ENCODE data around the gene GRK2. TPM values are rescaled to one million over a fixed set of nuclear protein-coding genes. Genes with fewer than 3 reads are reported as not detected.

The GRK2 gene
- total RNA-seq, 1 experiment from 2014 or later: 92.6 TPM

- DNase-seq (ENCODE audit: low spot score): no peak
- Histone ChIP-seq H3K4me3 (ENCODE audit: low read depth, low read length, poor library complexity, severe bottlenecking) (no peak overlapping the region), H3K9me3 (ENCODE audit: low read depth, low read length, poor library complexity, severe bottlenecking) (no peaks in the 10 kb centered on the region), H3K4me1 (ENCODE audit: insufficient read depth, low read length, poor library complexity, severe bottlenecking) (peaks cover 18% of the 10 kb centered on the region), H3K27me3 (replicated peaks; ENCODE audit: insufficient read depth, low read depth, low read length, poor library complexity) (no peaks in the 10 kb centered on the region), H3K27ac (ENCODE audit: low read depth, low read length, poor library complexity, severe bottlenecking) (no peak overlapping the region), H3K36me3 (ENCODE audit: insufficient read depth, low read length, poor library complexity, severe bottlenecking) (peaks cover 80% of the 10 kb centered on the region)
- ChIA-PET CTCF (no interaction called here), POLR2A (ENCODE audit: low non-redundant PET) (no interaction called here)
- no peak for TF ChIP-seq CTCF (conservative IDR thresholded peaks at IDR 0.05; ENCODE audit: low read depth, low read length)
- TF ChIP-seq EZH2 (IDR thresholded peaks at IDR 0.05; ENCODE audit: borderline replicate concordance, low read depth, low read length, poor library complexity, severe bottlenecking): no peak
- intact Hi-C loops (cut with micrococcal nuclease; ENCODE audit: unreplicated experiment): no loop called here
- BruUV-seq (replicated peaks): no TSS peak
Observed at GRCh38 chr11:67281552-67282150, 15.4 kb downstream of the GRK2 start.

GRCh38 chr11:67282155-67282875 lies 16.0 kb downstream of the GRK2 start:
- H3K36me3 ChIP-seq (ENCODE audit: insufficient read depth, low read length, poor library complexity, severe bottlenecking): peaks cover 86% of the 10 kb centered on the region
- no TSS peak for BruUV-seq (replicated peaks)
- intact Hi-C loops (cut with micrococcal nuclease; ENCODE audit: unreplicated experiment): no loop called here

GRCh38 chr11:67282876-67283371 lies 16.7 kb downstream of the GRK2 start:
- H3K4me1 ChIP-seq (ENCODE audit: insufficient read depth, low read length, poor library complexity, severe bottlenecking): peaks cover 12% of the 10 kb centered on the region
- no peak for DNase-seq (ENCODE audit: low spot score)
- H3K4me3 ChIP-seq (ENCODE audit: low read depth, low read length, poor library complexity, severe bottlenecking): no peak overlapping the region
- no TSS peak for BruUV-seq (replicated peaks)
- intact Hi-C loops (cut with micrococcal nuclease; ENCODE audit: unreplicated experiment): no loop called here
- ChIA-PET POLR2A (ENCODE audit: low non-redundant PET) (interaction anchor here (0.6 kb wide), 1 partner anchor 20 kb away, joined by 3 read pairs; no protein-coding TSS in a partner anchor), CTCF (no interaction called here)
- H3K27me3 ChIP-seq (replicated peaks; ENCODE audit: insufficient read depth, low read depth, low read length, poor library complexity): no peaks in the 10 kb centered on the region
- no peak overlapping the region for H3K27ac ChIP-seq (ENCODE audit: low read depth, low read length, poor library complexity, severe bottlenecking)
- TF ChIP-seq CTCF (conservative IDR thresholded peaks at IDR 0.05; ENCODE audit: low read depth, low read length) (no peak), EZH2 (IDR thresholded peaks at IDR 0.05; ENCODE audit: borderline replicate concordance, low read depth, low read length, poor library complexity, severe bottlenecking) (no peak)
- H3K36me3 ChIP-seq (ENCODE audit: insufficient read depth, low read length, poor library complexity, severe bottlenecking): peaks cover 86% of the 10 kb centered on the region
- no peaks in the 10 kb centered on the region for H3K9me3 ChIP-seq (ENCODE audit: low read depth, low read length, poor library complexity, severe bottlenecking)

More at GRCh38 chr11:67282155-67282875, 16.0 kb downstream of the GRK2 start:
- DNase-seq (ENCODE audit: low spot score): no peak
- no peak for TF ChIP-seq CTCF (conservative IDR thresholded peaks at IDR 0.05; ENCODE audit: low read depth, low read length)
- TF ChIP-seq EZH2 (IDR thresholded peaks at IDR 0.05; ENCODE audit: borderline replicate concordance, low read depth, low read length, poor library complexity, severe bottlenecking): no peak
- Histone ChIP-seq H3K4me1 (ENCODE audit: insufficient read depth, low read length, poor library complexity, severe bottlenecking) (peaks cover 12% of the 10 kb centered on the region), H3K9me3 (ENCODE audit: low read depth, low read length, poor library complexity, severe bottlenecking) (no peaks in the 10 kb centered on the region), H3K4me3 (ENCODE audit: low read depth, low read length, poor library complexity, severe bottlenecking) (no peak overlapping the region), H3K27me3 (replicated peaks; ENCODE audit: insufficient read depth, low read depth, low read length, poor library complexity) (no peaks in the 10 kb centered on the region), H3K27ac (ENCODE audit: low read depth, low read length, poor library complexity, severe bottlenecking) (no peak overlapping the region)
- ChIA-PET POLR2A (ENCODE audit: low non-redundant PET) (interaction anchor here (0.6 kb wide), 1 partner anchor 19 kb away, joined by 3 read pairs; no protein-coding TSS in a partner anchor), CTCF (no interaction called here)

Data from A673 (cell line).